Erythroblast (primary cell): Measurements from ENCODE around the gene GSTA1.

Experiments
- GATA1 ChIP-seq: IDR thresholded peaks from 2 replicates; pipeline ENCODE4 v1.6.1; 2011; ENCODE audit warnings: low read depth, mild to moderate bottlenecking, control low read depth, low read length, moderate library complexity
- POLR2A ChIP-seq: IDR thresholded peaks from 2 replicates; pipeline ENCODE4 v1.6.1; 2011; ENCODE audit warnings: mild to moderate bottlenecking, low read length

- no peak for TF ChIP-seq POLR2A
- TF ChIP-seq GATA1, result no peak
Observed at GRCh38 chr6:52821842-52822241, 18.2 kb upstream of the GSTA1 start.
